Measurements from ENCODE around the gene NINJ1. TPM values are rescaled to one million over a fixed set of nuclear protein-coding genes. Genes with fewer than 3 reads are reported as not detected.

The NINJ1 gene
- total RNA-seq, 1 experiment from 2014 or later: 41.3 TPM

DNA sequence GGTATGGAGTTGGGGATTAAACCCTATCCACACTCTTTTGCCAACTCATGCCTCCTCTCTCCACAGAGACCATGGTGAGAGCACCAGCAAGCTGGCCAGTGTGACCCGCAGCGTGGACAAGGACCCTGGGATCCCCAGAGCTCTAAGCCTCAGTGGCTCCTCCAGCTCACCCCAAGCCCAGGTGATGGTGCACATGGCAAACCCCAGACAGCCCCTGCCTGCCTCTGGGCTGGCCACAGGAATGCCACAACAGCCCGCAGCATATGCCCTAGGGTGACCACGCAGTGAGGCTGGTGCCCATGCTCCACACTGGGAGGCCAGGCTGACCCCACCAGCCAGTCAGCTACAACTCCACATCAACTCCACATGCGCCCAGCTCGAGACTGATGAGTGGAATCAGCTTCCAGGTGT lies 49.6 kb downstream of the NINJ1 start:
- ChIA-PET CTCF (interaction anchor here (0.7 kb wide), 2 partner anchors 27 to 70 kb away, joined by 3 read pairs; no protein-coding TSS in a partner anchor), POLR2A (no interaction called here)
- TF ChIP-seq, protein P1, sequence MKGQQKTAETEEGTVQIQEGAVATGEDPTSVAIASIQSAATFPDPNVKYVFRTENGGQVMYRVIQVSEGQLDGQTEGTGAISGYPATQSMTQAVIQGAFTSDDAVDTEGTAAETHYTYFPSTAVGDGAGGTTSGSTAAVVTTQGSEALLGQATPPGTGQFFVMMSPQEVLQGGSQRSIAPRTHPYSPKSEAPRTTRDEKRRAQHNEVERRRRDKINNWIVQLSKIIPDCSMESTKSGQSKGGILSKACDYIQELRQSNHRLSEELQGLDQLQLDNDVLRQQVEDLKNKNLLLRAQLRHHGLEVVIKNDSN (CRISPR knock-in tag; IDR thresholded peaks at IDR 0.05): no peak
- TF ChIP-seq MXD4 (CRISPR knock-in tag; IDR thresholded peaks at IDR 0.05; ENCODE audit: borderline replicate concordance) (no peak), NFATC4 (CRISPR knock-in tag; IDR thresholded peaks at IDR 0.05) (no peak), JAZF1 (CRISPR knock-in tag; IDR thresholded peaks at IDR 0.05) (no peak), NR3C1 (CRISPR knock-in tag; conservative IDR thresholded peaks at IDR 0.05; ENCODE audit: low read depth) (no peak), ZMAT4 (CRISPR knock-in tag; IDR thresholded peaks at IDR 0.05) (no peak)
- no peaks in the 10 kb centered on the region for H3K27me3 Mint-ChIP-seq (ENCODE audit: low read depth)
- H3K4me1 Mint-ChIP-seq: 0 out of 2 replicates have a peak, but pooled peaks cover 2% of the 10 kb centered on the region
- ATAC-seq (no peak), DNase-seq (ENCODE audit: low spot score) (peak; percentile 3)
- peaks cover 11% of the 10 kb centered on the region for H3K9me3 Mint-ChIP-seq
- H3K4me3 Mint-ChIP-seq: no peak overlapping the region
- H3K36me3 Mint-ChIP-seq: peaks cover 12% of the 10 kb centered on the region
- no peak overlapping the region for H3K27ac Mint-ChIP-seq

DNA sequence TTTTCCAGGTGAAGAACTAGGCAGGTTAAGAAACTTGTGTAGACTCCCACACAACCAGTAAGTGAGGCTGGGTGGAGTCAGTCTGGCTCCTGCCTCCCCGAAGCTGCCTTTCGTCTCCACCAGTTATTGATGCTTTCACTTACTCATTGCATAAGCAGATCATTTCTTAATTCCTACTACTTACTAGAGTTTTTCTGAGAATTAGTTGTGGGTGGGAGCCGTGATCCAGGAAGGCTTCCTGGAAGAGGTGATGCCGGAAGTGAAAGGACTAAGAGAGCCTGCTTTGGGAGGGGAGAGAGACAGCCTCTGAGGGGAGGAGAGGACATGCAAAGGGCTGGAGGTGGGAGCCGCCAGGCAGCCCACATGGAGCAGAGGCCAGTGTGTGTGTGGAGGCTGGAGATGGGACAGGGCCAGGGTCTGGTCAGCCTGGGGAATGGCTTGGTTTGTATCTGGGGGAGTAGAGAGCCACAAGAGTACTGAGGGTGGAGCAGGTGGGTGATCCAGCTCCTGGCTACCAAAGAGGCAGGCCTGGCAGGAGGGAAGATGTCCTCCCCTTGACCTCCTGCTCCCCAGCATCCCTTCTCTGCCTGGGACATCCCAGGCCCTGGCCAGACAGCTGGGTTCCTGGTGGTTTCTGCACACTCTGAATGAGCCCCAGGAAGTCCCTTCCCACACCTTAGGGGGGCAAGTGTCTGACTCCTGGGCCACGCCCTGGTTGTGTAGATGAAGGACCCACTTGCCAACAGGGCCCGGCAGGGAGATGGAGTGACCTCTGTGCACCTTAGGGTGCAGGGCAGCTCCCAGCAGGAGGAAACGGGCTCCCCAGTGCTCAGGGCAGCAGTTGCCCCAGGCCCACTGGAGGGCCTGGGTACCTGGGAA lies 50.2 kb downstream of the NINJ1 start:
- H3K4me3 Mint-ChIP-seq: no peak overlapping the region
- CTCF ChIA-PET: interaction anchor here (0.7 kb wide), 2 partner anchors 26 to 70 kb away, joined by 3 read pairs; no protein-coding TSS in a partner anchor
- H3K36me3 Mint-ChIP-seq: peaks cover 12% of the 10 kb centered on the region
- no peaks in the 10 kb centered on the region for H3K27me3 Mint-ChIP-seq (ENCODE audit: low read depth)
- ATAC-seq (no peak), DNase-seq (ENCODE audit: low spot score) (peak; percentile 6)
- peaks cover 11% of the 10 kb centered on the region for H3K9me3 Mint-ChIP-seq
- POLR2A ChIA-PET: no interaction called here
- TF ChIP-seq, protein P2, sequence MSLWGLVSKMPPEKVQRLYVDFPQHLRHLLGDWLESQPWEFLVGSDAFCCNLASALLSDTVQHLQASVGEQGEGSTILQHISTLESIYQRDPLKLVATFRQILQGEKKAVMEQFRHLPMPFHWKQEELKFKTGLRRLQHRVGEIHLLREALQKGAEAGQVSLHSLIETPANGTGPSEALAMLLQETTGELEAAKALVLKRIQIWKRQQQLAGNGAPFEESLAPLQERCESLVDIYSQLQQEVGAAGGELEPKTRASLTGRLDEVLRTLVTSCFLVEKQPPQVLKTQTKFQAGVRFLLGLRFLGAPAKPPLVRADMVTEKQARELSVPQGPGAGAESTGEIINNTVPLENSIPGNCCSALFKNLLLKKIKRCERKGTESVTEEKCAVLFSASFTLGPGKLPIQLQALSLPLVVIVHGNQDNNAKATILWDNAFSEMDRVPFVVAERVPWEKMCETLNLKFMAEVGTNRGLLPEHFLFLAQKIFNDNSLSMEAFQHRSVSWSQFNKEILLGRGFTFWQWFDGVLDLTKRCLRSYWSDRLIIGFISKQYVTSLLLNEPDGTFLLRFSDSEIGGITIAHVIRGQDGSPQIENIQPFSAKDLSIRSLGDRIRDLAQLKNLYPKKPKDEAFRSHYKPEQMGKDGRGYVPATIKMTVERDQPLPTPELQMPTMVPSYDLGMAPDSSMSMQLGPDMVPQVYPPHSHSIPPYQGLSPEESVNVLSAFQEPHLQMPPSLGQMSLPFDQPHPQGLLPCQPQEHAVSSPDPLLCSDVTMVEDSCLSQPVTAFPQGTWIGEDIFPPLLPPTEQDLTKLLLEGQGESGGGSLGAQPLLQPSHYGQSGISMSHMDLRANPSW (CRISPR knock-in tag; conservative IDR thresholded peaks at IDR 0.05; ENCODE audit: low read depth): no peak
- TF ChIP-seq KAT7 (CRISPR knock-in tag; IDR thresholded peaks at IDR 0.05; ENCODE audit: borderline replicate concordance) (no peak), IRF2 (CRISPR knock-in tag; IDR thresholded peaks at IDR 0.05; ENCODE audit: borderline replicate concordance, low read depth) (no peak), ATF1 (CRISPR knock-in tag; IDR thresholded peaks at IDR 0.05) (no peak), HMGA2 (CRISPR knock-in tag; IDR thresholded peaks at IDR 0.05) (no peak), FOXK1 (CRISPR knock-in tag; IDR thresholded peaks at IDR 0.05) (no peak), JUN (CRISPR knock-in tag; IDR thresholded peaks at IDR 0.05) (no peak), NFE2L1 (CRISPR knock-in tag; IDR thresholded peaks at IDR 0.05) (no peak), ZNF317 (CRISPR knock-in tag; IDR thresholded peaks at IDR 0.05; ENCODE audit: borderline replicate concordance, low read depth) (no peak), MXD4 (CRISPR knock-in tag; IDR thresholded peaks at IDR 0.05; ENCODE audit: borderline replicate concordance) (no peak), TEAD1 (CRISPR knock-in tag; IDR thresholded peaks at IDR 0.05) (no peak), SOX15 (CRISPR knock-in tag; IDR thresholded peaks at IDR 0.05) (no peak), GABPB1 (CRISPR knock-in tag; IDR thresholded peaks at IDR 0.05) (no peak), ZNF396 (CRISPR knock-in tag; IDR thresholded peaks at IDR 0.05; ENCODE audit: borderline replicate concordance) (no peak)
- TF ChIP-seq, protein P3, sequence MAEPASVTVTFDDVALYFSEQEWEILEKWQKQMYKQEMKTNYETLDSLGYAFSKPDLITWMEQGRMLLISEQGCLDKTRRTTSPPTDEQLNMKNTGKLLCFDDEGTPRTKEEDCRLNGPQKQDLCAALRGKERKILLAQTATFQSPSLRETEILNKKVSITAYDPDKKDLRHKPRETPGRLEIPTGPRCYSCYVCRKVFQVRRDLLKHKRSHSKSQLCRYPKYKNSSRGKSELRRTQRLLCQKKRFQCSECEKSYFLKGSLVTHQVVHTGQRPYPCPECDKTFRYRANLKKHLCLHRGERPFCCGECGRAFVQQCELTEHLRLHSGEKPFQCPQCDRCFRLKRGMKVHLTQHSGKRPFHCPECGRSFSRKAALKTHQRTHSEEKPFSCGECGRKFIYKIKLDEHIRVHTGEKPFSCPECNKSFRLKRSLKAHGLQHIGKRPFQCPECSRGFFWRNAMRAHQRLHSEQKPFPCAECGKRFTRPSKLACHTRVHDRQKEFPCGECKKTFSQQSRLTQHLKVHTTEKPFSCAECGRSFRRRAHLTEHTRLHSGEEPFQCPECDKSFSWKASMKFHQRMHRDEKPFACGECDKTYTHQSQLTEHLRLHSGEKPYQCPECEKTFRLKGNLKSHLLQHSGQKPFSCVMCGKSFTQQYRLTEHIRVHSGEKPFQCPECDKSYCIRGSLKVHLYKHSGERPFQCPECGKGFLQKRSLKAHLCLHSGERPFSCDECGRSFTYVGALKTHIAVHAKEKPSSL (CRISPR knock-in tag; conservative IDR thresholded peaks at IDR 0.05): no peak
- TF ChIP-seq, protein P4, sequence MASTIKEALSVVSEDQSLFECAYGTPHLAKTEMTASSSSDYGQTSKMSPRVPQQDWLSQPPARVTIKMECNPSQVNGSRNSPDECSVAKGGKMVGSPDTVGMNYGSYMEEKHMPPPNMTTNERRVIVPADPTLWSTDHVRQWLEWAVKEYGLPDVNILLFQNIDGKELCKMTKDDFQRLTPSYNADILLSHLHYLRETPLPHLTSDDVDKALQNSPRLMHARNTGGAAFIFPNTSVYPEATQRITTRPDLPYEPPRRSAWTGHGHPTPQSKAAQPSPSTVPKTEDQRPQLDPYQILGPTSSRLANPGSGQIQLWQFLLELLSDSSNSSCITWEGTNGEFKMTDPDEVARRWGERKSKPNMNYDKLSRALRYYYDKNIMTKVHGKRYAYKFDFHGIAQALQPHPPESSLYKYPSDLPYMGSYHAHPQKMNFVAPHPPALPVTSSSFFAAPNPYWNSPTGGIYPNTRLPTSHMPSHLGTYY (CRISPR knock-in tag; IDR thresholded peaks at IDR 0.05): no peak
- TF ChIP-seq, protein P5, sequence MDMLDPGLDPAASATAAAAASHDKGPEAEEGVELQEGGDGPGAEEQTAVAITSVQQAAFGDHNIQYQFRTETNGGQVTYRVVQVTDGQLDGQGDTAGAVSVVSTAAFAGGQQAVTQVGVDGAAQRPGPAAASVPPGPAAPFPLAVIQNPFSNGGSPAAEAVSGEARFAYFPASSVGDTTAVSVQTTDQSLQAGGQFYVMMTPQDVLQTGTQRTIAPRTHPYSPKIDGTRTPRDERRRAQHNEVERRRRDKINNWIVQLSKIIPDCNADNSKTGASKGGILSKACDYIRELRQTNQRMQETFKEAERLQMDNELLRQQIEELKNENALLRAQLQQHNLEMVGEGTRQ (CRISPR knock-in tag; IDR thresholded peaks at IDR 0.05): no peak
- H3K27ac Mint-ChIP-seq: peak overlapping the region; percentile 9; the same call in 1 of the 2 replicates
- H3K4me1 Mint-ChIP-seq: 0 out of 2 replicates have a peak, but pooled peaks cover 2% of the 10 kb centered on the region
